GM18868 (cell line): ENCODE results near the gene RNF19B.

Source experiments
- ATAC-seq: cut with Tn5 transposase; IDR thresholded peaks from one replicate; pipeline ENCODE4 v1.9.1; 2021; ENCODE audit warnings: mild to moderate bottlenecking, moderate library complexity; ENCODE audit not compliant: unreplicated experiment

RNF19B gene

GRCh38 chr1:32891241-32891570, 73.4 kb downstream of the RNF19B start:
- ATAC-seq = no peak

GRCh38 chr1:32890516-32891240, 73.9 kb downstream of the RNF19B start:
- ATAC-seq = no peak

- ATAC-seq = no peak
Measured at GRCh38 chr1:32889731-32890278, 74.8 kb downstream of the RNF19B start.

- no peak for ATAC-seq
Measured at GRCh38 chr1:32888677-32889420, 75.8 kb downstream of the RNF19B start.

GRCh38 chr1:32888134-32888533, 76.5 kb downstream of the RNF19B start:
- no peak for ATAC-seq

GRCh38 chr1:32887623-32888022, 77.0 kb downstream of the RNF19B start:
- ATAC-seq = no peak

GRCh38 chr1:32886828-32887414, 77.7 kb downstream of the RNF19B start:
- ATAC-seq = no peak
